Activated B cell treated with CpG ODN at 0.5 μM for 24 hours (primary cell): ENCODE measurements around the gene CXCL14. TPM values are rescaled to one million over a fixed set of nuclear protein-coding genes. Genes with fewer than 3 reads are reported as not detected.

Experiments used
- ATAC-seq: fragments of 200-7000 bp; cut with Tn5 transposase; one replicate; pipeline ENCODE4 v1.10.0; 2021; ENCODE audit warnings: low read depth, mild to moderate bottlenecking, moderate library complexity
- CTCF ChIA-PET: fragments of 350-600 bp; sonication (Branson Sonifier 250); formaldehyde crosslinking; loops from one replicate; lab custom pipeline; 2021; ENCODE audit warnings: antibody characterized with exemption; lab: Charles Lee
- POLR2A ChIA-PET: fragments of 350-600 bp; sonication (Branson Sonifier 250); formaldehyde crosslinking; loops from one replicate; lab custom pipeline; 2021; ENCODE audit warnings: antibody characterized with exemption; lab: Charles Lee
- DNase-seq: peaks from one replicate; pipeline ENCODE4 v3.0.0; 2022
- H3K27ac Mint-ChIP-seq: one replicate; pipeline ENCODE4 v1.8.0; 2020; ENCODE audit warnings: mixed read lengths
- H3K27me3 Mint-ChIP-seq: one replicate; pipeline ENCODE4 v1.8.0; 2021; ENCODE audit warnings: mixed read lengths
- H3K36me3 Mint-ChIP-seq: one replicate; pipeline ENCODE4 v1.8.0; 2021; ENCODE audit warnings: low read depth, mixed read lengths
- H3K4me1 Mint-ChIP-seq: one replicate; pipeline ENCODE4 v1.8.0; 2021; ENCODE audit warnings: mixed read lengths
- H3K4me3 Mint-ChIP-seq: one replicate; pipeline ENCODE4 v1.8.0; 2020; ENCODE audit warnings: mild to moderate bottlenecking, mixed read lengths
- H3K9me3 Mint-ChIP-seq: one replicate; pipeline ENCODE4 v1.8.0; 2020; ENCODE audit warnings: mixed read lengths
- intact Hi-C: fragments of 100-400 bp; cut with micrococcal nuclease; formaldehyde crosslinking; loops from one replicate; pipeline ENCODE4 v1.15.1; 2024
- total RNA-seq: library from RNA; stranded (reverse); gene quantifications from 2 replicates; pipeline ENCODE4 v1.2.3, GENCODE V29; 2022
- TF ChIP-seq, protein P1 (sequence below): fragments of 200-600 bp; IDR thresholded peaks from one replicate; pipeline ENCODE4 v1.8.0; 2022; ENCODE audit warnings: antibody characterized with exemption, mild to moderate bottlenecking

CXCL14 gene
- total RNA-seq, 1 donor from 2014 or later: not detected

DNA sequence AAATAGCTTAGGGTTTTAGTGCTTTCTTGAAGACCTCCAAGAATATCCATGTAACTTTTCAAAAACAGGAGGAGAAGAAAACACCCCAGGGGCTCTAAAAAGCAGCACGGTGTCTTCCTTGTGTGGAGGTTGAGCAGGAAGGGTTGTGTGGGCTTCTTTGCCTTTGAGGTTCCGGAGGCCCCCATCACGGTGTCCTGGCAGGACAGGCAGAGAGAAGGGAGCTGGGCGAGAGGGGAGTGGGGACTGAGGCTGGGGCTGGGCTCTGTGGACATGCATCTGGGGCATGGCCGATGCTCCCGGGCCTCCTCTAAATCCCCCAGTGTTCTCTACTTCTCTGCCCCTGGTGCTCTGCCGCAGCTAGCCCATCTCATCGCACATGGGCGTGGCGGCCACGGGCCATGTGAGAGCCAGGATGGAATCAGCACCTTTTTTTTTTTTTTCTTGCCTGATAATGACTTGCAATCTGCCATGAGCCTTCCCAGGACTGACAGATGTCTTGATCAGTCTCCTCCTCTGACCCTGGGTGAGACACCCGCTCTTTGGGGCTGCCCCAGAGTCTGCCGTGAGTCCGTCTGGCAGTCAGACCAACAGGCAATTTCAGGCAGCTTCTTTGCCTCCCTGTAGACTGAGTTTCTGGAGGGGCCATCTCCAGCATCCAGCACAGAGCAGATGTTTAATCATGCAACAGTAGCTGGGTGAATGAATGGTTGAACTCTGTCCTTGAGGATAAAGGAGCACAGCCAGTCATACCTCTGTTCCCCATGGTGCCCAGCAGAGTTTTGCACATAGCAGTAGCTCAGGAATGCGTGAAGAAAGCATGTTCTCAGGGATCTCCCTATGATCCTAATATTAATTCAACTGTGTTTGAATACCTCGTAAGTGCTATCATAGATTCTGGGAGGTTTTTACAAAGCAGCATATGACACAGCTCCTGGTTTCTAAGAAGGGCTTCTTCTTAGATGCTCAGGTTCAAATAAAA is 12.1 kb downstream of the CXCL14 start:
- POLR2A ChIA-PET: no interaction called here
- no peaks in the 10 kb centered on the region for H3K4me1 Mint-ChIP-seq
- intact Hi-C loops: loop anchor here (1.0 kb wide), 2 partner anchors 100 to 104 kb away; no protein-coding TSS in a partner anchor
- no peaks in the 10 kb centered on the region for H3K9me3 Mint-ChIP-seq
- no peaks in the 10 kb centered on the region for H3K36me3 Mint-ChIP-seq
- CTCF ChIA-PET: interaction anchor here (0.7 to 4.2 kb wide), 11 partner anchors 9 to 109 kb away, joined by 3 to 40 read pairs (median 4); no protein-coding TSS in a partner anchor
- peaks cover 20% of the 10 kb centered on the region for H3K27me3 Mint-ChIP-seq
- ATAC-seq: no peak
- TF ChIP-seq, protein P1, sequence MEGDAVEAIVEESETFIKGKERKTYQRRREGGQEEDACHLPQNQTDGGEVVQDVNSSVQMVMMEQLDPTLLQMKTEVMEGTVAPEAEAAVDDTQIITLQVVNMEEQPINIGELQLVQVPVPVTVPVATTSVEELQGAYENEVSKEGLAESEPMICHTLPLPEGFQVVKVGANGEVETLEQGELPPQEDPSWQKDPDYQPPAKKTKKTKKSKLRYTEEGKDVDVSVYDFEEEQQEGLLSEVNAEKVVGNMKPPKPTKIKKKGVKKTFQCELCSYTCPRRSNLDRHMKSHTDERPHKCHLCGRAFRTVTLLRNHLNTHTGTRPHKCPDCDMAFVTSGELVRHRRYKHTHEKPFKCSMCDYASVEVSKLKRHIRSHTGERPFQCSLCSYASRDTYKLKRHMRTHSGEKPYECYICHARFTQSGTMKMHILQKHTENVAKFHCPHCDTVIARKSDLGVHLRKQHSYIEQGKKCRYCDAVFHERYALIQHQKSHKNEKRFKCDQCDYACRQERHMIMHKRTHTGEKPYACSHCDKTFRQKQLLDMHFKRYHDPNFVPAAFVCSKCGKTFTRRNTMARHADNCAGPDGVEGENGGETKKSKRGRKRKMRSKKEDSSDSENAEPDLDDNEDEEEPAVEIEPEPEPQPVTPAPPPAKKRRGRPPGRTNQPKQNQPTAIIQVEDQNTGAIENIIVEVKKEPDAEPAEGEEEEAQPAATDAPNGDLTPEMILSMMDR: no peak
- no peak overlapping the region for H3K4me3 Mint-ChIP-seq
- DNase-seq: no peak
- no peak overlapping the region for H3K27ac Mint-ChIP-seq

DNA sequence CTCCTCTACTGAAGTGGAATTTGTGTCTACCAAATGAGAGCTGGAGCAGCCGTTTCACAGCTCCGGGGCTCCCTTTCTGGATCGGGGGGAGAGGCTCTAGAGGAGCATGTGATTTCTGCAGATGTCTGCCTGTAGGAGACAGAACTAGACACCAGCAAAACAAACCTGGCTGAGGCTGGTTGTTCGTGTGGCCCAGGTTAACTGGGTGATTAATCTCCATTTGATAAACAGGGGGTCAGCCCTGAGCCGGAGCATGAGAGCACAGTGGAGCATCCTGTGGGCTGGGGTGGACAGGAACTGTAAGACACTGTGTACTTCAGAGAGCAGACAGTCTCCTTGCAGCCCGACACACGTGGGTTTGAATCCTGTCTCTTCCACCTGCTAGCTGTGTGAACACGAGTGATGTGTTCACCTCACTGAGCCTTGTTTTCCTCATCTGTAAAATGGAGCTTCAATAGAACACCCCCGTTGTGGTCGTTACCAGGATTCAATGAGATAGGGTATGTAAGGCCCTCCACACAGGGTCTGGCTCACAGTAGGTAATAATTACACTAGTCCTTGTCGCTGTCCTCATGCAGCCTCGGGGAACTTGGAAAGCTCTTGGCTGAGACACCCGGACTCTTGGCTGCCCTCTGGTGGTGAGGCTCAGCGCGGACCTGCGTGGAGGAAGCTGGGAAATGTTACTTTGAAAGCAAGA is 12.9 kb downstream of the CXCL14 start:
- DNase-seq (peak; percentile 42), ATAC-seq (no peak)
- TF ChIP-seq, protein P1: peak; percentile 22
- Mint-ChIP-seq H3K27me3 (peaks cover 19% of the 10 kb centered on the region), H3K36me3 (no peaks in the 10 kb centered on the region), H3K4me1 (no peaks in the 10 kb centered on the region), H3K9me3 (no peaks in the 10 kb centered on the region), H3K4me3 (no peak overlapping the region), H3K27ac (no peak overlapping the region)
- CTCF ChIA-PET: interaction anchor here (0.7 to 4.2 kb wide), 11 partner anchors 10 to 108 kb away, joined by 3 to 40 read pairs (median 4); no protein-coding TSS in a partner anchor
- intact Hi-C loops: loop anchor here (1.0 kb wide), 2 partner anchors 100 to 104 kb away; no protein-coding TSS in a partner anchor
- POLR2A ChIA-PET: no interaction called here

DNA sequence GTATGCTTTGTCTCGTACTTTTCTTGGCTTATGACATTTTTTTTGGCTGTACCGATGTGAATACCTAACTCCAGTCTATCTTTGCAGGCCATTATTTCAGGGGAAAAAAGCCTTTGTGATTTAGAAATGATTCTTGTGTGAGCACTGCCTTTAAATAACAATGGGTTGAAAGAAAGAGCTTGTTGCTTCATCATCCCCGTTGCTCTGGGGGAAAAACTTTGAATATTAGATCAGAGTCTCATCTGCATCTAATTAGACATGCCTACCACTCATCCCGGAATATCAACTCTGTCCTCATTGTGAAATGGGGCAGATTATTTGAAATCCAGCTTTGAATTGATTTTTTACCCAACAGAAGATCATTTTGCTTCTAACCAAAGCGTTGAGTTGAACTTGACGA is 13.5 kb downstream of the CXCL14 start:
- DNase-seq (no peak), ATAC-seq (no peak)
- TF ChIP-seq, protein P1: no peak
- H3K9me3 Mint-ChIP-seq: no peaks in the 10 kb centered on the region
- H3K36me3 Mint-ChIP-seq: no peaks in the 10 kb centered on the region
- intact Hi-C loops: no loop called here
- H3K27ac Mint-ChIP-seq: no peak overlapping the region
- CTCF ChIA-PET: interaction anchor here (1.2 to 4.2 kb wide), 6 partner anchors 11 to 108 kb away, joined by 3 to 40 read pairs (median 14); no protein-coding TSS in a partner anchor
- H3K27me3 Mint-ChIP-seq: peaks cover 20% of the 10 kb centered on the region
- POLR2A ChIA-PET: no interaction called here
- no peaks in the 10 kb centered on the region for H3K4me1 Mint-ChIP-seq
- H3K4me3 Mint-ChIP-seq: no peak overlapping the region

DNA sequence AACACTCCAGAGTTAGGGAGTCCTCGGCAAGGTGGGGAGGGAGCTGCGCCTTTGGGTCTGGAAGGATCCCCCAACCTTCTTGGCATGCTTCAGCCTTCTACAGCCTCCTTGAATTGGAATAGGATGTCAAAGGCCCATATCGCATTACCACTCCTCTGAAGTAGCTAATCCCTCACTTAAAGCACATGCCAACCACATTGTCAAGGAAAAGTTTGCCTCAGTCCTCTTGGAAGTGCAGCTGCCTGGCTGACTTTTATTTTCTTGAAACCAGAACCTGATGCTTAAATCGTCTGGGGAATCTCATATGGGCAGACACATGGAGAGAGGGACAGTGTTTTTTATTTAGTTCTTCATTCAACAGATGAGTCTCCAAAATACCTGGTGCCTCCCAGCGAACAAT is 14.5 kb downstream of the CXCL14 start:
- intact Hi-C loops: no loop called here
- DNase-seq (no peak), ATAC-seq (no peak)
- ChIA-PET POLR2A (no interaction called here), CTCF (interaction anchor here (1.3 kb wide), 1 partner anchor 17 kb away, joined by 3 read pairs; no protein-coding TSS in a partner anchor)
- Mint-ChIP-seq H3K4me3 (no peak overlapping the region), H3K4me1 (no peaks in the 10 kb centered on the region), H3K36me3 (no peaks in the 10 kb centered on the region), H3K27me3 (peaks cover 24% of the 10 kb centered on the region), H3K27ac (no peak overlapping the region), H3K9me3 (no peaks in the 10 kb centered on the region)
- TF ChIP-seq, protein P1: no peak
